ENCODE data around the gene AGAP3. TPM values are rescaled to one million over a fixed set of nuclear protein-coding genes. Genes with fewer than 3 reads are reported as not detected.
A peak's percentile ranks its signal among the peaks of the same experiment; 100 is the strongest.

Gene AGAP3
- total and polyA plus RNA-seq, 5 donors from 2014 or later, result 1.9 to 24.7 (median 3.0) TPM

DNA sequence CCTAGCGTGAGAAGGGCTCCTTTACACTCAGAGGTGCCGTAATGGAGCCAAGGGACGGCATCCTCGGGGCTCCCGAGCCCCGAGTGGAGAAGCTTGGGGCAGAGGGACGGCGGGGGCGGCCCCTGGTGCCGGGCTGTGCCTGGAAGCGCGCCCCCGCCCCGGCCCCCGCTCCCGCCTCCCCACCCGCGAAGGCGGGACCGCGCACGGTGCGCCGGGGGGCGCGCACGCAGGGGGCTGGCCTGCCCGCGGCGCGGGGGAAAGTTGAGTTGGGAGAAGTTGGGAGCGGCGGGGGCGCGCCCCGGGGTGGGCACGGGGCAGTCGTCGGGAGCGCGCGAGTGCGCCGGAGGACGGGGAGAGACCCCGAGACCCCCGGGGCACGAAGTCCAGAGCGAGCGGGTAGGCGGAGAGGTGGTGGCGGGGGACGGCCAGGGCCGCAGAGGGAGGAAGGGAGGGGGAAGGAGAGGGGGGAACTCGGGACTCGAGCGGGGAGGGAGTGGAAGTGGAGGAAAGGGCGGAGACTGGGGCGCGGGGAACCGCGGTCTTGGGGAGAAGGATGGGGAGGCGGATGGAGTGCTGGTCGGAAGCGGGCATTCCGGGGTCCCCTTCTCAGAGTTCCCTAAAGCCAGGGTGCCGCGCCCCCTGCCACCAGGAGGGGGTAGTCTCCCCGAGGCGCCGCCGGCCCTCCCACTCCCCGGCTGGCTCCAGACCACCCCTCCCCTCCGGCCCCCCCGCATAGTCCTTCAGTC is 26.7 kb upstream of the AGAP3 start, which contains the start of gene SLC4A2:
Gene SLC4A2 (plus strand): TSS at position 223 of the 746 bp plus-strand sequence. CDS start 2,399 bp downstream, outside the sequence.
- Histone ChIP-seq H3K4me3 (ENCODE audit: low read depth, low read length) (peak within 1 kb of the TSS; percentile 86), H3K27me3 (ENCODE audit: control insufficient read depth, insufficient read depth, low read length) (no peaks in the 10 kb centered on the region), H3K9me3 (ENCODE audit: control insufficient read depth in 2 of 2, low read length in 2 of 2) (no peaks in the 10 kb centered on the region), H3K36me3 (ENCODE audit: control insufficient read depth, insufficient read depth, low read length) (no peaks in the 10 kb centered on the region), H3K27ac (ENCODE audit: insufficient read depth, low read length, poor library complexity, severe bottlenecking) (peak within 1 kb of the TSS; percentile 88), H3K4me1 (ENCODE audit: control insufficient read depth, insufficient read depth, low read length, poor library complexity, severe bottlenecking) (peaks cover 41% of the 10 kb centered on the region)
- peak within 1 kb of the TSS; percentile 89 to 97 (median 95) for H3K4me3 Mint-ChIP-seq
- DNase-seq, result peak; percentile 65 to 73 (median 65)
- no peaks in the 10 kb centered on the region for H3K27me3 Mint-ChIP-seq
- H3K9me3 Mint-ChIP-seq, result peaks cover 0 to 1% (median 0%) of the 10 kb centered on the region in 7 donors
- H3K27ac Mint-ChIP-seq, result peak within 1 kb of the TSS; percentile 93 to 97 (median 96)
- ATAC-seq (ENCODE audit: low read depth in 2 of 2), result peak in 1 of 2 donors; percentile 13
- peaks cover 3% of the 10 kb centered on the region for H3K36me3 Mint-ChIP-seq
- H3K4me1 Mint-ChIP-seq, result peaks cover 0 to 52% (median 13%) of the 10 kb centered on the region in 4 donors

DNA sequence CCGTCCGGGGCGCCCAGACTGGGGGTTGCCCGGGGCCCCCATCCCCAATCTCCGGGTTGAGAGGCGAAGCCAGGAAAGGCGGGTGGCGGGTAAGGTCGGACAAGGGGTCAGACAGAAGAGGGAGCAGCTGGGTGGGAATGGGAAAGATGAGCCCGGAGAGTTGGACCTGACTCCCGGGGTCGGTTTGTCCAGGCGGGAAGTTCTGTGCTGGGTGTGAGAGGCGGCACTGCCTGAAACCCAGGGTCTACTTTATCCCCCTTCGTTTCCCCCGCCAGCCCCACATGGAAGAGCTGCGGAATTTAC is 26.2 kb upstream of the AGAP3 start:
- H3K36me3 ChIP-seq (ENCODE audit: control insufficient read depth, insufficient read depth, low read length), result peaks cover 5% of the 10 kb centered on the region
- H3K9me3 ChIP-seq (ENCODE audit: control insufficient read depth in 2 of 2, low read length in 2 of 2), result no peaks in the 10 kb centered on the region
- peaks cover 0 to 49% (median 12%) of the 10 kb centered on the region in 4 donors for H3K4me1 Mint-ChIP-seq
- H3K27ac ChIP-seq (ENCODE audit: insufficient read depth, low read length, poor library complexity, severe bottlenecking), result peak overlapping the region; percentile 88
- no peaks in the 10 kb centered on the region for H3K27me3 ChIP-seq (ENCODE audit: control insufficient read depth, insufficient read depth, low read length)
- H3K27ac Mint-ChIP-seq, result peak overlapping the region in 2 of 3 donors; percentile 73 to 93
- H3K36me3 Mint-ChIP-seq, result peaks cover 3% of the 10 kb centered on the region
- H3K4me3 ChIP-seq (ENCODE audit: low read depth, low read length), result peak overlapping the region; percentile 32
- peak overlapping the region; percentile 87 to 97 (median 91) for H3K4me3 Mint-ChIP-seq
- DNase-seq (no peak), ATAC-seq (ENCODE audit: low read depth in 2 of 2) (no peak)
- H3K9me3 Mint-ChIP-seq, result peaks cover 0 to 1% (median 0%) of the 10 kb centered on the region in 7 donors
- H3K4me1 ChIP-seq (ENCODE audit: control insufficient read depth, insufficient read depth, low read length, poor library complexity, severe bottlenecking), result peaks cover 41% of the 10 kb centered on the region
- H3K27me3 Mint-ChIP-seq, result no peaks in the 10 kb centered on the region

- no peak for DNase-seq
- H3K27ac Mint-ChIP-seq, result peak overlapping the region; percentile 20 to 93 (median 73)
- peaks cover 9% of the 10 kb centered on the region for H3K36me3 ChIP-seq (ENCODE audit: control insufficient read depth, insufficient read depth, low read length)
- no peaks in the 10 kb centered on the region for H3K27me3 Mint-ChIP-seq
- H3K4me1 ChIP-seq (ENCODE audit: control insufficient read depth, insufficient read depth, low read length, poor library complexity, severe bottlenecking), result peaks cover 41% of the 10 kb centered on the region
- H3K9me3 ChIP-seq (ENCODE audit: control insufficient read depth in 2 of 2, low read length in 2 of 2), result no peaks in the 10 kb centered on the region
- no peaks in the 10 kb centered on the region for H3K27me3 ChIP-seq (ENCODE audit: control insufficient read depth, insufficient read depth, low read length)
- no peak for ATAC-seq (ENCODE audit: low read depth in 2 of 2)
- H3K4me1 Mint-ChIP-seq, result peaks cover 0 to 49% (median 12%) of the 10 kb centered on the region in 4 donors
- peak overlapping the region; percentile 87 to 97 (median 91) for H3K4me3 Mint-ChIP-seq
- H3K36me3 Mint-ChIP-seq, result peaks cover 7% of the 10 kb centered on the region
- peak overlapping the region; percentile 88 for H3K27ac ChIP-seq (ENCODE audit: insufficient read depth, low read length, poor library complexity, severe bottlenecking)
- peaks cover 0 to 1% (median 0%) of the 10 kb centered on the region in 7 donors for H3K9me3 Mint-ChIP-seq
- peak overlapping the region; percentile 32 for H3K4me3 ChIP-seq (ENCODE audit: low read depth, low read length)
Measured at GRCh38 chr7:151060416-151061212, 25.7 kb upstream of the AGAP3 start.

DNA sequence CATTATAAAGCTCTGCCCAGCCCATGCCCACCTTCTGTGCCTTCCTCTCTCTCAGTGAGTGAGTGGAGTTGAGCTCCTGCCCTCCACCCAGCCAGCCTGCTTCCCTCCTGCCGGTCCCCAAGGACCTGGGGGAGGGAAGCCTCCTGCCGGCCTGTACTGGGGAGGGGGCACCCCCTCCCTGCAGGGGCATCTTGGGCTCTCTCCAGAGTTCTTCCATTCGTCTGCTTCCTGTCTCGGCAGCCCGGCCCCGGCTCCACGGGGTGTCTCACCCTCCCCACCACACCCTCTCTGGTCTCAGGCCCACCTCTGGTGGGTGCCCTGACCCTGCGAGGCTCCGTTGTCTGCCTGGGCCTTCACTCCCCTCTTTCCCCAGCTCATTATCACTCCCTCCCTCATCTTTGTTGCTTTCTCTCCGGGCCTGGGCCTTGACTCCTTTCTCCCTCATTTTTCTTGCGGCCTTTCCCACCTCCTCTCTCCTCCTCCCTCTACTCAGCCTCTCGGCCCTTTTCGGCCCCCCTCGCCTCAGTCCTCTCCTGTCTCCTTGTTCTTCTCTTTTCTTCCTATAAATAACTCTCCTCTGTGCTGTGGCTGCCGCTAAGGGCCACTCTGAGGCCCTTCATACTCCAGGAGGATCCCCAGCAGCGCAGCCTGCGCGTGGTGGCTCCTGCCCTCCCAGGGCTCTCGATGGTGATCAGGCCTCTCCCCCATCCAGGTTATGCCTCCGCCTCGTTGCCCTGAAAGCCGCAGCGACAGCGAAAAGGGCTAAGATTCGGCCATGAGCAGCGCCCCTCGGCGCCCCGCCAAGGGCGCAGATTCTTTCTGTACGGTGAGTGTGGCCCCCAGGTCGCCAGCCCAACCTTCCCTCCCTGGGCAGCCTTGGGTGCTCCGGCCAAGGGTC is 24.8 kb upstream of the AGAP3 start:
- DNase-seq, result no peak
- H3K27me3 Mint-ChIP-seq, result no peaks in the 10 kb centered on the region
- H3K4me3 ChIP-seq (ENCODE audit: low read depth, low read length), result no peak overlapping the region
- H3K9me3 Mint-ChIP-seq, result peaks cover 0 to 1% (median 0%) of the 10 kb centered on the region in 7 donors
- H3K9me3 ChIP-seq (ENCODE audit: control insufficient read depth in 2 of 2, low read length in 2 of 2), result no peaks in the 10 kb centered on the region
- H3K27ac Mint-ChIP-seq, result peak overlapping the region; percentile 87 to 93 (median 93)
- ATAC-seq (ENCODE audit: low read depth in 2 of 2), result no peak
- peak overlapping the region; percentile 87 to 97 (median 89) for H3K4me3 Mint-ChIP-seq
- peaks cover 7% of the 10 kb centered on the region for H3K36me3 Mint-ChIP-seq
- H3K27ac ChIP-seq (ENCODE audit: insufficient read depth, low read length, poor library complexity, severe bottlenecking), result no peak overlapping the region
- no peaks in the 10 kb centered on the region for H3K27me3 ChIP-seq (ENCODE audit: control insufficient read depth, insufficient read depth, low read length)
- H3K4me1 ChIP-seq (ENCODE audit: control insufficient read depth, insufficient read depth, low read length, poor library complexity, severe bottlenecking), result peaks cover 41% of the 10 kb centered on the region
- peaks cover 9% of the 10 kb centered on the region for H3K36me3 ChIP-seq (ENCODE audit: control insufficient read depth, insufficient read depth, low read length)
- H3K4me1 Mint-ChIP-seq, result peaks cover 0 to 44% (median 12%) of the 10 kb centered on the region in 4 donors

- no peaks in the 10 kb centered on the region for H3K27me3 Mint-ChIP-seq
- Histone ChIP-seq H3K9me3 (ENCODE audit: control insufficient read depth in 2 of 2, low read length in 2 of 2) (no peaks in the 10 kb centered on the region), H3K4me1 (ENCODE audit: control insufficient read depth, insufficient read depth, low read length, poor library complexity, severe bottlenecking) (peaks cover 37% of the 10 kb centered on the region), H3K27ac (ENCODE audit: insufficient read depth, low read length, poor library complexity, severe bottlenecking) (no peak overlapping the region), H3K4me3 (ENCODE audit: low read depth, low read length) (no peak overlapping the region), H3K36me3 (ENCODE audit: control insufficient read depth, insufficient read depth, low read length) (peaks cover 13% of the 10 kb centered on the region), H3K27me3 (ENCODE audit: control insufficient read depth, insufficient read depth, low read length) (no peaks in the 10 kb centered on the region)
- H3K36me3 Mint-ChIP-seq, result peaks cover 7% of the 10 kb centered on the region
- peak overlapping the region; percentile 26 to 89 (median 54) for H3K4me3 Mint-ChIP-seq
- no peak for DNase-seq
- ATAC-seq (ENCODE audit: low read depth in 2 of 2), result no peak
- H3K9me3 Mint-ChIP-seq, result peaks cover 0 to under 1% (median 0%) of the 10 kb centered on the region in 7 donors
- peaks cover 0 to 38% (median 12%) of the 10 kb centered on the region in 4 donors for H3K4me1 Mint-ChIP-seq
- H3K27ac Mint-ChIP-seq, result peak overlapping the region in 1 of 3 donors; percentile 87
Measured at GRCh38 chr7:151062111-151062398, 24.2 kb upstream of the AGAP3 start.

DNA sequence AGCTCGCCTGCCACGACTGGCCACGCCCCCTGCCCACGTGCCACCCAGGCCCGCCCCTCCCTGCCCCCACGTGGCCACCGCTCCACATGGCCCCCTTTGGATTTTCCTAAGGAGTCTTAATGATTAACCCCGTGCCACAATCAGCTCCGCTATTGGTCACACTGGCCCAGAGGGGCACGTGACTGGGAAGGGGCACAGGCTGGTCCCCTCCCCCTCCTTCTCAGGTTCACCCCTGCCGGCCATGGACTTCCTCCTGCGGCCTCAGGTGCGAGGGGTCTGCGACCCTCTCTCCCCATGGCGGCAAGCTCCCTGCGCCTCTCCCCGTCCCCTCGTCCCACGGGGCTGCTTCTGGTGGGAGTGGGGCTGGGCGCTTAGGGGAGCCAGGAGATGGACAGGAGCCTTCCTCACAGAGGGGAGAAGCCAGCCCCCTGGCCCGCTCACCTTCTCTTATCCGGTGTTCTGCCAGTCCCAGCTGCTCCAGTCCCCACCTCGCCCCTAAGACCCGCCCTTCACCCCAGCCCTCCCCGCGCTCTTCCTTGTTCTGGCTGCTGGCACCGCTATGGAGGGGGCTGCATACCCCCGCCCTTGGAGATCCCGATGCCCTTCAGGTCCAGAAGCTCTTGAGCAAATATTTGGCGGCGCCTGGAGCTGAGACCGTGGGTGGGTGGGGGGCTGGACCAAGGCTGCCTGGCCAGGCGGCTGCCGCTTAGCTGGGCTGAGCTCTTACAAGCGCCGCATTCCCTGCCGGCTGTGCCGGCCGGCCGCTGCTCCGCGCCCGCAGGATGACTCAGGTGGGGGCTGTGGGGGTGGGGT is 23.7 kb upstream of the AGAP3 start:
- Histone ChIP-seq H3K4me1 (ENCODE audit: control insufficient read depth, insufficient read depth, low read length, poor library complexity, severe bottlenecking) (peaks cover 31% of the 10 kb centered on the region), H3K27me3 (ENCODE audit: control insufficient read depth, insufficient read depth, low read length) (no peaks in the 10 kb centered on the region), H3K27ac (ENCODE audit: insufficient read depth, low read length, poor library complexity, severe bottlenecking) (no peak overlapping the region), H3K36me3 (ENCODE audit: control insufficient read depth, insufficient read depth, low read length) (peaks cover 19% of the 10 kb centered on the region), H3K9me3 (ENCODE audit: control insufficient read depth in 2 of 2, low read length in 2 of 2) (no peaks in the 10 kb centered on the region), H3K4me3 (ENCODE audit: low read depth, low read length) (no peak overlapping the region)
- no peaks in the 10 kb centered on the region for H3K9me3 Mint-ChIP-seq
- H3K36me3 Mint-ChIP-seq, result peaks cover 7% of the 10 kb centered on the region
- no peak for DNase-seq
- no peak overlapping the region for H3K4me3 Mint-ChIP-seq
- H3K4me1 Mint-ChIP-seq, result peaks cover 0 to 33% (median 9%) of the 10 kb centered on the region in 4 donors
- ATAC-seq (ENCODE audit: low read depth in 2 of 2), result no peak
- no peak overlapping the region for H3K27ac Mint-ChIP-seq
- H3K27me3 Mint-ChIP-seq, result no peaks in the 10 kb centered on the region
